GM19455 (cell line): ENCODE measurements around the gene PZP.
"Not testable (repeated sequence)": the region's sequence is repeated elsewhere in the genome, so short reads cannot be mapped to it uniquely, and the experiment has no call there.

Experiments
- ATAC-seq: cut with Tn5 transposase; IDR thresholded peaks from one replicate; pipeline ENCODE4 v1.9.1; 2021; ENCODE audit not compliant: unreplicated experiment

Gene PZP

DNA sequence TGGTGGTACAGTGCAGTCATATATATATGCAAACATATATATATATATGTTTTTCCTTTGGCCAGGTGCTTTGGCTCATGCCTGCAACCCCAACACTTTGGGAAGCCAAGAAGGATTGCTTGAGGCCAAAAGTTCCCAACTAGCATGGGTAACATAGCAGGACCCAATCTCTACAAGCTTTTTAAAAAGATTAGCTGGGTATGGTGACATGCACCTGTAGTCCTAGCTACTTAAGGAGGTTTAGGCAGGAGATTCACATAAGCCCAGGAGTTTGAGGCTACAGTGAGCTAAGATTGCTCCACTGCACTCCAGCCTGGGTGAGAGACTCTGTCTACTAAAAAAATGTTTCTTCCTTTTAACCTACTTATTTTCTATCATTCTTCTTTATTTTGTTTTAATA, 10.2 kb downstream of the PZP start:
- no peak for ATAC-seq

DNA sequence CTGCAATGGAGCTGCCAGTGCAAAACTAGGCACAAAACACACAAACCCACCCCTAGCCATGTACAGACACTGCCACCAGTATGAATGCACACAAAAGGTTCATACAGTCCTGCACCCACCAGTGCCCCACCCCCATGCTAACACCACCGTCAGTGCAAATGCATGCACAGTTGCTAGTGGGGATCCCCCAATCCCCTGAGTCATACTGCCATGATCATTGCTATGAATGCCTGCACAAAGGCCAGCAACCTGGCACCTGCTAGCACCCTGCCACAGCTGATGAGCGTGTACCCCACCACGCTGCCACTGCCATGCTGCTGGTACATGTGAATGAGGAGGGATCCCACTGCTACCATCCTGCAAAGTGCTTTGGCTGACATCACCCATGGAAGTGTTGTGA, 23.9 kb downstream of the PZP start:
- no peak for ATAC-seq

GRCh38 chr12:9180810-9181209, 27.4 kb downstream of the PZP start:
- ATAC-seq, result no peak

GRCh38 chr12:9179781-9180180, 28.4 kb downstream of the PZP start:
- ATAC-seq, result no peak

GRCh38 chr12:9169979-9170634, 38.1 kb downstream of the PZP start:
- ATAC-seq, result no peak

- ATAC-seq, result not testable (repeated sequence)
These were observed 40.9 kb downstream of the PZP start for GRCh38 chr12:9167345-9167744.

- no peak for ATAC-seq
These were observed 44.8 kb downstream of the PZP start for GRCh38 chr12:9163392-9163791.

DNA sequence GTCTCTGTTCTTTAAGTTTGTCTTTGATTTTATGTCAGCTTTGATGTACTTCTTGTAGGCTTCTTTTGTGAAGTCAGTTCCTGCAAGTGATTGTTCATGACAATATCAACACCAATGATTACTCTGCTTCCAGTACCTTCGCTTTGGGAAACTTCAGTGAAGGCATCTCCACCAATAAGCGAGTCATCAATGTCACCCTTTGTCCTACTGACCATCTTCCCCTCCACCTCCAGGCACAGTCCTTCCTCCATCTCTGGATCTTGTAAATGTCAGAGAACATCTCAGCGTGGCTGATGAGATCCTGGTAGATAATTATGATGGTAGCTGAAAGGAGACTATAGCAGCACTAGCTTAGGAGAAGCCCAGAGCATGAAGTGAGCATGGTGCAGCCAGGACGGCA, 52.1 kb downstream of the PZP start:
- ATAC-seq, result no peak

GRCh38 chr12:9149372-9149771, 58.8 kb downstream of the PZP start:
- ATAC-seq, result no peak

DNA sequence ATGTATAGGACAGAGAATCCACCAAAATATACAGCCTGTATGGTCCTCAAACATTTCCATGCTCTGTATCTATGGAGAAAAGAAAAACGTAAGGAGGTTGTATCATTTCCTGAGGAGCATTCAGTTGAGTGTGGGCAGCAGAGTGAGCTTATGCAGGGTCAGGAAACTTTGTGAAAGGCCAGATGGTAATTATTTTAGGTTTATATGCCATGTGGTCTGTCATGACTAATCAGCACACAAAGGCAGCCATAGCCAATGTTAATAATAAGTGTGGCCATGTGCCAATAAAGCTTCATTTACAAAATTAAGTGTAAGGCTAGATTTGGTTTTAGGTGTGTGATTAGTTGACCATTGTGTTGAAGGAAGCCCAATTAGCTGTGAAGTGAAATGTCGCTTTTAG, 59.3 kb downstream of the PZP start:
- no peak for ATAC-seq

GRCh38 chr12:9147461-9147860, 60.7 kb downstream of the PZP start:
- ATAC-seq, result no peak

GRCh38 chr12:9144730-9145106, 63.5 kb downstream of the PZP start:
- ATAC-seq, result no peak

DNA sequence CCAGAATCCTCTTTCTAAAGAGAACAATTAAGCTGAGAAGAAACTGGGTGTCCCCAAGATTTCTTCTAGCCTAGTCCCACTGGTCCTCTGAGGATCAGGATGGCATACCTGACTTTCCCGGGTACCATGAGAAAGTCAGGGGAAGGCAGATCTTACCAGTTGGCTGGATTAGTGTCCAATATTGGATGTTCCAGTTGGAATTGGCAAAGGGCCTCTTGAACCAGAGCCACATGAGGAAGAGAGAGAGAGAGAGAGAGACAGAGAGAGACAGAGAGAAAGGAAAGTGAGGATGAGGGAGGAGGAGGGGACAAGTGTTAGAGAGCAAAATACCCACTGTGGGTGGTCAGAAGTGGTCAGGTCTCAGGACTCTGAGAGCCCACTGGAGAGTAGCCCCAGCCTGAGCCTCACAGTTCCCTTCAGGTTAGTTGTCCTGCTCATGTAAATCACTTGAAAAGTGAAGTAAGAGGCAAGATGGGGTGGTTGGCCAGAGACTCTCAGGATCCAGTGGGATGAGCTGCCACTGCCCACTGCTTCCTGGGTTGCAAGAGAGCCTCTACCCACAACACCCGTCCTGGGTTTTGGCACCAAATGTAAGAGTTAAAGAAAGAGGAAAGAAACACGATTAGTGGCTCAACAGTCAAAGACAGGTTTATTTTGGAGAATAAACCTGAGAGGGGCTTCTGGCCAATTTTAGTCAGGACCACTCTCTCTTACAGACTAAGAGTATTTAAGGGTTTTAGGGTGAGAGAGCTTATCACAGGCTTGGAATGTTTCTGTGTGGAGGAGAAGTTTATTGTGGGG, 64.1 kb downstream of the PZP start:
- no peak for ATAC-seq

GRCh38 chr12:9143137-9143536, 65.1 kb downstream of the PZP start:
- ATAC-seq, result no peak

GRCh38 chr12:9139588-9140290, 68.5 kb downstream of the PZP start:
- ATAC-seq, result not testable (repeated sequence)

DNA sequence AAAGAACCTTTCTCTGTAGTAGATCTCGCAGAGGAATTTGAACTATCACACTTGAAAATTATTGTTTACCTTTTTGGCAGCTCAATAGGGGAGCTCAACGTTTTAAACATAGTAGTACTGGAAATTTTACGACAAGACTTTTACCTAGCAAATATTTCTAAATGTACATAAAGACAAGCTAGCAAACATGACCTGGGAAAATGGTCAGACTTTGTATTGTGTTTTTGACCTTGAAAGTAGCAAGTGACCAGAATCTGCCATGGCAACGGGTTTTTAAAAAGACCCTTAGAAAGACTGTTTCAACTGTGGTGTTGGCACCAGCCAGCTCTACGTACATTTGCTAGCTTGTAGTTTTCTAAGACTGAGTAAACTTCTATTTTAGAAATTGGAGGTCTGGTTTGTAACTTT, 72.3 kb downstream of the PZP start:
- no peak for ATAC-seq

DNA sequence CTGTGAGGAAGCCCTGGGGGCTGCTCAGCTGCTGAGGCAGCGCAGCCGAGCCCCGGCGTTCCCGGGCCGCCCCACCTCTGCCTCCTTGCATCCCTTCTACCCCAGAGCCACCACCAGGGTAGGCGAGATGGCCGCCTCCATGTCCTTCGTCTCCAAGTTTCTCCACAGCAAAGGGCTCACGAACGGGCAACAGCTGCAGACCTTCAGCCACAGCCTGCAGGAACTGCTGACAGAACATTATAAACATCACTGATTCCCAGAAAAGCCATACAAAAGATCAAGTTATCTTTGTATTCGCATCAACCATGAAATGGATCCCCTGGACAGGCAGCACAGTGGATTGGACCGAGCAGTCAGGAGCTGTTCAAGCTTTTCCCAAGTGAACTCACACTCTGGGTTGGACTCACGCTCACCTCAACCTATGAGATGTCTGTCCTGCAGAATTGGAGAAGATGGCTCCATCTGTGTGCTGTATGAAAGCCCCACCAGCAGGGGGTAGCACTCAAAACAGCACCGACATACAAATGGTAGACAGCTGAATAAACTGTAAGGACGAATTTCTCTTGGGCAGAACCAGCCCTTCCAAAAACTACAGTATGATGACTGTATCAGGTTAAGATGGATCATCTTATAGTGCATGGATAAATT, 73.1 kb downstream of the PZP start:
- no peak for ATAC-seq

DNA sequence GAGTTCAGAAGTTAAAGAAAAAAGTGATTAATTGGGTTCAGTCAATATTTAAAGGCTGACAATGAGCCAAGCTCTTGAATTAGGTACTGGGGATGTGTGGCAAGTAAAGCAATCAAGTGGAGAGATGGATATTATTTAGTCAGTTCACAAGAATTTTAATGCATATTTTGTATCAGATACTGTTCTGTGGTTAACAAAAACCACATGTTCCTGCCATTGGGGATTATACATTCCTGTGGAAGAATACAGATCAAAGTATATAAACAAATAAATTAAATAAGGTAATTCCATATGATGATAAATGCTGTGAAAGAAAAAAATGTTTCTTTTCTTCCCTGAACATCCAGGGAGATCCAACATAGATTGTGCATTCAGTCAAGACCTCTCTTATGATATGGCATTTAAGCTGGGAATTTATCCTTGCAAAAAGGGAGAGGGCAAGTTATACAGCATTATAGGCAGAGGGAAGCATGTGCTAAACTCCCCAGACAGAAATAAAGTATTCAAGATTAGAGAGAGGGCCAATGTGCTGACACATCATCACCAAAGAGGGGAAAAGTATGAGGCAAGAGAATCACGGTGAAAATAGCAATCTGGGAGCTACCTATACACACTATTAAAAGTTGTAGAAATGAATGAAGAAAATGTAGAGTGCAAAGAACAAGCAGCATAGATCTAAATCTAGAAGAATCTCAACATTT, 74.8 kb downstream of the PZP start:
- no peak for ATAC-seq

DNA sequence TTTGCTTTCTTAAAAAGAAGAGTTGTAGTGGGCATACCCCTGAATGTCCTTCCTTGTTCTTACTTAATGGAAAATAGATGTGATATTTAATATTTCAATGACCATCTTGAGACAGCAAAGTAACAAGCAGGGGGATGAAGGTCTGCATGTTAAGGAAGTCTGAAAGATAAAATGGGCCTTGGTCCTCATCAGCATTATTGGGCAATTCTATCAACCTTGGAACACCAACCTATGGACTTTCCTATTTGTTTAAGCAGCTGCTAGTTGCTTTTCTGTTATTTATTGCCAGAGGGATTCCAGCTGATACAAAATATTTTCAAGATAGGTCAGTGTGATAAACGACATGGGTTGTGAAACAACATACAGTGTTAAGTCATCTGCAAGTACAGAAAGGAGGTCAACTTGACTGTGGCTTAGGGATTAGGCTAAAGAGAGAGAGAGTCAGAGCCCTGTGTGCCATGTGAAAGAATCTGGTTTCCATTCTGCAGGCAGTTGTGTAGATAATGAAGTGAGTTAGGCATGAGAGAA, 76.1 kb downstream of the PZP start:
- ATAC-seq, result no peak

DNA sequence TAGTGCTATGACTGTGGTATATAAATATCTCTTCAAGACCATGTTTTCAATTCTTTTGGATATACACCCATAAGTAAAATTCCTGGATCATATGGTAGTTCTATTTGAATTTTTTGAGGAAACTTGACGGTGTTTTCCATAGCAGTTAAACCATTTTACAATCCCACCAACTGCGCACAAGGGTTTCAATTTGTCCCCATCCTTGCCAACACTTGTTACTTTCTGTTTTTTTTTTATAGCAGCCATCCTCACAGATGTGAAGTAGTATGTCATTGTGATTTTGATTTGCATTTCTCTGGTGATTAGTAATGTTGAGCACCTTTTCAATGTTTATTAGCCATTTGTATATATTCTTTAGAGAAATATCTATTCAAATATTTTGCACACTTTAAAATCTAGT, 78.0 kb downstream of the PZP start:
- no peak for ATAC-seq
